Measurements from ENCODE around the gene SUSD4.

DNA sequence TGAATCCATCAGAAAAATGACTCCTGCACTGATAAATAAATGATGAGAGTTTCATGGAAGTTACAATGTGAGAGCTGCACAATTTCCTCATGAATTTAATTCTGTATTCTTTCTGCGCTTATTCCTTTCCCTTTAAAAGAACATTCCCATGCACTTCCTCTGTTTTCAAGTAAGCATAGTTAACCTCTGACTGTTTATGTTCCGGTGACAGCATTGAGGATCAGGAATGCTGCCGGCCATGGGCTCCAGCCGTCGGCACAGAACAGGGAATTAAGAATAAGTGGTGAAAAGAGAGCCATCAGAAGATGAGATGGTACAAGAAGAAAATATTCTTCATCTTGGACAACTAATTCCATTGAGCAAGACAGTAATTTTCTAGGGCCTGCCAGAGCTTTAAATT is 65.3 kb downstream of the SUSD4 start:
- TF ChIP-seq, protein P1, sequence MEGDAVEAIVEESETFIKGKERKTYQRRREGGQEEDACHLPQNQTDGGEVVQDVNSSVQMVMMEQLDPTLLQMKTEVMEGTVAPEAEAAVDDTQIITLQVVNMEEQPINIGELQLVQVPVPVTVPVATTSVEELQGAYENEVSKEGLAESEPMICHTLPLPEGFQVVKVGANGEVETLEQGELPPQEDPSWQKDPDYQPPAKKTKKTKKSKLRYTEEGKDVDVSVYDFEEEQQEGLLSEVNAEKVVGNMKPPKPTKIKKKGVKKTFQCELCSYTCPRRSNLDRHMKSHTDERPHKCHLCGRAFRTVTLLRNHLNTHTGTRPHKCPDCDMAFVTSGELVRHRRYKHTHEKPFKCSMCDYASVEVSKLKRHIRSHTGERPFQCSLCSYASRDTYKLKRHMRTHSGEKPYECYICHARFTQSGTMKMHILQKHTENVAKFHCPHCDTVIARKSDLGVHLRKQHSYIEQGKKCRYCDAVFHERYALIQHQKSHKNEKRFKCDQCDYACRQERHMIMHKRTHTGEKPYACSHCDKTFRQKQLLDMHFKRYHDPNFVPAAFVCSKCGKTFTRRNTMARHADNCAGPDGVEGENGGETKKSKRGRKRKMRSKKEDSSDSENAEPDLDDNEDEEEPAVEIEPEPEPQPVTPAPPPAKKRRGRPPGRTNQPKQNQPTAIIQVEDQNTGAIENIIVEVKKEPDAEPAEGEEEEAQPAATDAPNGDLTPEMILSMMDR (IDR thresholded peaks at IDR 0.05; ENCODE audit: extremely low read depth in 1 of 2, insufficient read depth in 1 of 2, low read depth in 1 of 2, low read length in 2 of 2) = no peak
- TF ChIP-seq EZH2 (IDR thresholded peaks at IDR 0.05; ENCODE audit: borderline replicate concordance, low read depth, low read length, severe bottlenecking) = no peak
- TF ChIP-seq POLR2AphosphoS5 (IDR thresholded peaks at IDR 0.05; ENCODE audit: insufficient read depth, low read depth, low read length) = no peak
